GM23248 (cell line): ENCODE data around the gene RSF1.

Source experiments
- EZH2 ChIP-seq: fragments of 200-600 bp; sonication (generic); IDR thresholded peaks from 2 replicates; pipeline ENCODE4 v1.6.1; 2018; ENCODE audit warnings: antibody characterized with exemption, mild to moderate bottlenecking; ENCODE audit not compliant: insufficient read depth, poor library complexity, severe bottlenecking
- EZH2phosphoT487 ChIP-seq: fragments of 200-600 bp; sonication (generic); IDR thresholded peaks from 2 replicates; pipeline ENCODE4 v1.6.1; 2018; ENCODE audit warnings: antibody characterized with exemption, moderate library complexity, mild to moderate bottlenecking, low read depth; ENCODE audit not compliant: insufficient read depth

GRCh38 chr11:77687088-77687487 is 133.4 kb downstream of the RSF1 start:
- TF ChIP-seq EZH2phosphoT487: no peak
- TF ChIP-seq EZH2: no peak
